GM23338 (cell line): ENCODE measurements around the gene TMEM120B. TPM values are rescaled to one million over a fixed set of nuclear protein-coding genes. Genes with fewer than 3 reads are reported as not detected.

Experiments
- ATAC-seq: fragments of 200-7000 bp; cut with Tn5 transposase; 3 replicates; pipeline ENCODE4 v1.9.1; 2020
- DNase-seq: peaks from one replicate; pipeline ENCODE4 v3.0.0-alpha.2; 2015; ENCODE audit warnings: low spot score
- H2AFZ ChIP-seq: fragments of 200-600 bp; sonication (generic); 2 replicates; pipeline ENCODE4 v1.8.0; 2016; ENCODE audit warnings: antibody characterized with exemption, mild to moderate bottlenecking, moderate library complexity
- H3F3A ChIP-seq: fragments of 200-600 bp; sonication (generic); replicated peaks from 2 replicates; pipeline ENCODE4 v1.8.0; 2017; ENCODE audit warnings: antibody characterized with exemption, mixed run types, low read depth
- H3K27ac ChIP-seq: fragments of 200-600 bp; sonication (generic); 2 replicates; pipeline ENCODE4 v1.6.1; 2016; ENCODE audit warnings: low read depth
- H3K27me3 ChIP-seq: fragments of 200-600 bp; sonication (generic); 2 replicates; pipeline ENCODE4 v1.8.0; 2016; ENCODE audit warnings: mild to moderate bottlenecking, mixed run types, moderate library complexity; ENCODE audit not compliant: insufficient read depth
- H3K36me3 ChIP-seq: fragments of 200-600 bp; sonication (generic); 2 replicates; pipeline ENCODE4 v1.8.0; 2016; ENCODE audit warnings: mild to moderate bottlenecking; ENCODE audit not compliant: insufficient read depth
- H3K4me1 ChIP-seq: fragments of 200-600 bp; sonication (generic); 2 replicates; pipeline ENCODE4 v1.8.0; 2016; ENCODE audit warnings: mild to moderate bottlenecking, moderate library complexity; ENCODE audit not compliant: insufficient read depth
- H3K4me2 ChIP-seq: fragments of 200-600 bp; sonication (generic); 2 replicates; pipeline ENCODE4 v1.7.1; 2017; ENCODE audit warnings: mixed run types
- H3K4me3 ChIP-seq: fragments of 200-600 bp; sonication (generic); 2 replicates; pipeline ENCODE4 v1.6.1; 2016; ENCODE audit warnings: mixed run types
- H3K79me2 ChIP-seq: fragments of 200-600 bp; sonication (generic); replicated peaks from 2 replicates; pipeline ENCODE4 v1.8.0; 2017; ENCODE audit warnings: mild to moderate bottlenecking; ENCODE audit not compliant: insufficient read depth
- H3K9me2 ChIP-seq: fragments of 200-600 bp; sonication (generic); 2 replicates; pipeline ENCODE4 v1.8.0; 2017; ENCODE audit not compliant: insufficient read depth
- H4K20me1 ChIP-seq: fragments of 200-600 bp; sonication (generic); replicated peaks from 2 replicates; pipeline ENCODE4 v1.8.0; 2017; ENCODE audit warnings: mild to moderate bottlenecking; ENCODE audit not compliant: insufficient read depth
- H3K27ac Mint-ChIP-seq: 2 replicates; pipeline ENCODE4 v1.8.0; 2020; ENCODE audit warnings: inconsistent platforms, mild to moderate bottlenecking, moderate library complexity, mixed read lengths
- H3K27me3 Mint-ChIP-seq: 3 replicates; pipeline ENCODE4 v1.8.0; 2022; ENCODE audit warnings: low read depth, mild to moderate bottlenecking, moderate library complexity, mixed read lengths, inconsistent platforms; ENCODE audit not compliant: insufficient read depth, poor library complexity
- H3K36me3 Mint-ChIP-seq: 3 replicates; pipeline ENCODE4 v1.8.0; 2021; ENCODE audit warnings: low read depth, mild to moderate bottlenecking, inconsistent platforms, moderate library complexity, mixed read lengths
- H3K4me1 Mint-ChIP-seq: 3 replicates; pipeline ENCODE4 v1.8.0; 2020; ENCODE audit warnings: mild to moderate bottlenecking, inconsistent platforms, mixed read lengths
- H3K4me3 Mint-ChIP-seq: 3 replicates; pipeline ENCODE4 v1.8.0; 2021; ENCODE audit warnings: moderate library complexity, mild to moderate bottlenecking, inconsistent platforms, mixed read lengths
- H3K9me3 Mint-ChIP-seq: 3 replicates; pipeline ENCODE4 v1.8.0; 2020; ENCODE audit warnings: moderate library complexity, mild to moderate bottlenecking, inconsistent platforms, mixed read lengths
- CREB1 ChIP-seq: fragments of 250-450 bp; sonication (Bioruptor Pico); IDR thresholded peaks from 2 replicates; pipeline ENCODE4 v1.5.0; 2020; ENCODE audit warnings: low read depth, mild to moderate bottlenecking, moderate library complexity
- EZH2 ChIP-seq: fragments of 200-600 bp; sonication (generic); IDR thresholded peaks from one replicate; pipeline ENCODE4 v1.8.0; 2017; ENCODE audit warnings: antibody characterized with exemption, mild to moderate bottlenecking, low read depth; ENCODE audit not compliant: unreplicated experiment
- EZH2phosphoT487 ChIP-seq: fragments of 200-600 bp; sonication (generic); IDR thresholded peaks from one replicate; pipeline ENCODE4 v1.8.1; 2018; ENCODE audit warnings: antibody characterized with exemption; ENCODE audit not compliant: unreplicated experiment
- JUNB ChIP-seq: IDR thresholded peaks from one replicate; pipeline ENCODE4 v1.6.1; 2016; ENCODE audit warnings: antibody characterized with exemption; ENCODE audit not compliant: unreplicated experiment
- NANOG ChIP-seq: IDR thresholded peaks from 2 replicates; pipeline ENCODE4 v1.6.1; 2016; ENCODE audit warnings: antibody characterized with exemption, borderline replicate concordance
- POLR2AphosphoS5 ChIP-seq: IDR thresholded peaks from 2 replicates; pipeline ENCODE4 v1.6.1; 2016; ENCODE audit warnings: antibody characterized with exemption, low read depth
- STAT1 ChIP-seq: IDR thresholded peaks from one replicate; pipeline ENCODE4 v1.6.1; 2016; ENCODE audit warnings: antibody characterized with exemption; ENCODE audit not compliant: unreplicated experiment
- ZNF114 ChIP-seq: fragments of 250-450 bp; sonication (Bioruptor Pico); IDR thresholded peaks from 2 replicates; pipeline ENCODE4 v1.5.0; 2020; ENCODE audit warnings: mild to moderate bottlenecking, moderate library complexity
- ZNF331 ChIP-seq: fragments of 250-450 bp; sonication (Bioruptor Pico); IDR thresholded peaks from 2 replicates; pipeline ENCODE4 v1.5.0; 2020; ENCODE audit warnings: low read depth, mild to moderate bottlenecking, moderate library complexity
- polyA plus RNA-seq: library from polyadenylated mRNA; unstranded; fragments of >200 nt; fragmentation: Nextera tagmentation; extraction: Ambion mirVana; gene quantifications from 2 replicates; pipeline ENCODE4 v1.2.1, GENCODE V29; 2016
- total RNA-seq: library from RNA; depleted of rRNA; stranded (reverse); fragments of >200 nt; shearing (Covaris generic); gene quantifications from 2 replicates; pipeline ENCODE4 v1.2.3, GENCODE V29; 2014
- TF ChIP-seq, protein P1 (sequence below): fragments of 250-450 bp; sonication (Bioruptor Pico); IDR thresholded peaks from 2 replicates; pipeline ENCODE4 v1.5.0; 2020; ENCODE audit warnings: mild to moderate bottlenecking, moderate library complexity
- TF ChIP-seq, protein P2 (sequence below): IDR thresholded peaks from 2 replicates; pipeline ENCODE4 v1.6.1; 2016; ENCODE audit warnings: antibody characterized with exemption
- TF ChIP-seq, protein P3 (sequence below): IDR thresholded peaks from one replicate; pipeline ENCODE4 v1.6.1; 2018; ENCODE audit warnings: antibody characterized with exemption; ENCODE audit not compliant: unreplicated experiment
- TF ChIP-seq, protein P4 (sequence below), 2 experiments: fragments of 200-600 bp in 1 of 2; sonication (generic) in 1 of 2; conservative IDR thresholded peaks; 2 replicates each; pipeline versions ENCODE4 v1.5.1 to v1.6.1; 2016 to 2017; ENCODE audit warnings: antibody characterized with exemption in 2 of 2, low read depth in 2 of 2, mild to moderate bottlenecking in 2 of 2, moderate library complexity in 1 of 2

The TMEM120B gene
- total and polyA plus RNA-seq, 2 experiments from 2014 or later = 15.0 to 36.0 TPM

DNA sequence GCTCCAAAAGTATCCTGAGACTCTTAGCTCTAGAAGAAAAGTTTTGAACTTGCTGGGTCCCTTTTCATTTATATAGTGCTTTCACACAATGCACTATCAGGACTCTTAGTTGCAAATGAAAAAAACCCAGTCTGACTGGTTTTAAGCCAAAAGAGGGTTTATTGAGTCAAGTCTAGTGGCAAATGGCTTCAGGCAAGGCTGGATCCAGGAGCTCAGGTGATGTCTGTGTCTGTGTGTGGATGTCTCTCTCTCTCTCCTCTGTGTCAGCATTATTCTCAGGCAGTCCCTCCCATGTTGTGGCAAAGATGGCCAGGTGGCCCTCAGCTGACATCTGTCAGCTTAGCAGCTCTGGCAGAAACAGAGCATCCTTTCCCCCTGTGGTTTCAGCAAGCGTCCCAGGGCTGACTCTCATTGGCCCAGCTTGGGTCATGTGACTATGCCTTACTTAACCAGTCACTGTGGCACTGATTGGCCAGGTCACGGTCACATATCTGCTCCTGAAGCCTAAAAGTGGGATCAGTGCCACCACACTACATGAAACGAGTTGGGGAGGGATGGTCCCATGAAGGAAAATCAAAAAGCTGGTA lies 6.2 kb downstream of the TMEM120B start:
- DNase-seq = no peak
- H3K4me3 Mint-ChIP-seq = no peak overlapping the region
- peaks cover 6% of the 10 kb centered on the region for H3K27me3 Mint-ChIP-seq
- ATAC-seq = no peak
- Histone ChIP-seq H3K4me1 (peaks cover 3% of the 10 kb centered on the region; the same call in 1 of the 2 replicates), H3K36me3 (no peaks in the 10 kb centered on the region), H3K27ac (no peak overlapping the region), H4K20me1 (peaks cover 50% of the 10 kb centered on the region), H3K9me2 (no peaks in the 10 kb centered on the region), H3K4me3 (no peak overlapping the region), H3K4me2 (no peak overlapping the region), H3K79me2 (peaks cover 94% of the 10 kb centered on the region), H3F3A (peaks cover 25% of the 10 kb centered on the region; the same call in 1 of the 2 replicates), H3K27me3 (no peaks in the 10 kb centered on the region), H2AFZ (no peak overlapping the region)
- H3K9me3 Mint-ChIP-seq = no peaks in the 10 kb centered on the region
- TF ChIP-seq ZNF331 (CRISPR knock-in tag) = no peak
- TF ChIP-seq, protein P1, sequence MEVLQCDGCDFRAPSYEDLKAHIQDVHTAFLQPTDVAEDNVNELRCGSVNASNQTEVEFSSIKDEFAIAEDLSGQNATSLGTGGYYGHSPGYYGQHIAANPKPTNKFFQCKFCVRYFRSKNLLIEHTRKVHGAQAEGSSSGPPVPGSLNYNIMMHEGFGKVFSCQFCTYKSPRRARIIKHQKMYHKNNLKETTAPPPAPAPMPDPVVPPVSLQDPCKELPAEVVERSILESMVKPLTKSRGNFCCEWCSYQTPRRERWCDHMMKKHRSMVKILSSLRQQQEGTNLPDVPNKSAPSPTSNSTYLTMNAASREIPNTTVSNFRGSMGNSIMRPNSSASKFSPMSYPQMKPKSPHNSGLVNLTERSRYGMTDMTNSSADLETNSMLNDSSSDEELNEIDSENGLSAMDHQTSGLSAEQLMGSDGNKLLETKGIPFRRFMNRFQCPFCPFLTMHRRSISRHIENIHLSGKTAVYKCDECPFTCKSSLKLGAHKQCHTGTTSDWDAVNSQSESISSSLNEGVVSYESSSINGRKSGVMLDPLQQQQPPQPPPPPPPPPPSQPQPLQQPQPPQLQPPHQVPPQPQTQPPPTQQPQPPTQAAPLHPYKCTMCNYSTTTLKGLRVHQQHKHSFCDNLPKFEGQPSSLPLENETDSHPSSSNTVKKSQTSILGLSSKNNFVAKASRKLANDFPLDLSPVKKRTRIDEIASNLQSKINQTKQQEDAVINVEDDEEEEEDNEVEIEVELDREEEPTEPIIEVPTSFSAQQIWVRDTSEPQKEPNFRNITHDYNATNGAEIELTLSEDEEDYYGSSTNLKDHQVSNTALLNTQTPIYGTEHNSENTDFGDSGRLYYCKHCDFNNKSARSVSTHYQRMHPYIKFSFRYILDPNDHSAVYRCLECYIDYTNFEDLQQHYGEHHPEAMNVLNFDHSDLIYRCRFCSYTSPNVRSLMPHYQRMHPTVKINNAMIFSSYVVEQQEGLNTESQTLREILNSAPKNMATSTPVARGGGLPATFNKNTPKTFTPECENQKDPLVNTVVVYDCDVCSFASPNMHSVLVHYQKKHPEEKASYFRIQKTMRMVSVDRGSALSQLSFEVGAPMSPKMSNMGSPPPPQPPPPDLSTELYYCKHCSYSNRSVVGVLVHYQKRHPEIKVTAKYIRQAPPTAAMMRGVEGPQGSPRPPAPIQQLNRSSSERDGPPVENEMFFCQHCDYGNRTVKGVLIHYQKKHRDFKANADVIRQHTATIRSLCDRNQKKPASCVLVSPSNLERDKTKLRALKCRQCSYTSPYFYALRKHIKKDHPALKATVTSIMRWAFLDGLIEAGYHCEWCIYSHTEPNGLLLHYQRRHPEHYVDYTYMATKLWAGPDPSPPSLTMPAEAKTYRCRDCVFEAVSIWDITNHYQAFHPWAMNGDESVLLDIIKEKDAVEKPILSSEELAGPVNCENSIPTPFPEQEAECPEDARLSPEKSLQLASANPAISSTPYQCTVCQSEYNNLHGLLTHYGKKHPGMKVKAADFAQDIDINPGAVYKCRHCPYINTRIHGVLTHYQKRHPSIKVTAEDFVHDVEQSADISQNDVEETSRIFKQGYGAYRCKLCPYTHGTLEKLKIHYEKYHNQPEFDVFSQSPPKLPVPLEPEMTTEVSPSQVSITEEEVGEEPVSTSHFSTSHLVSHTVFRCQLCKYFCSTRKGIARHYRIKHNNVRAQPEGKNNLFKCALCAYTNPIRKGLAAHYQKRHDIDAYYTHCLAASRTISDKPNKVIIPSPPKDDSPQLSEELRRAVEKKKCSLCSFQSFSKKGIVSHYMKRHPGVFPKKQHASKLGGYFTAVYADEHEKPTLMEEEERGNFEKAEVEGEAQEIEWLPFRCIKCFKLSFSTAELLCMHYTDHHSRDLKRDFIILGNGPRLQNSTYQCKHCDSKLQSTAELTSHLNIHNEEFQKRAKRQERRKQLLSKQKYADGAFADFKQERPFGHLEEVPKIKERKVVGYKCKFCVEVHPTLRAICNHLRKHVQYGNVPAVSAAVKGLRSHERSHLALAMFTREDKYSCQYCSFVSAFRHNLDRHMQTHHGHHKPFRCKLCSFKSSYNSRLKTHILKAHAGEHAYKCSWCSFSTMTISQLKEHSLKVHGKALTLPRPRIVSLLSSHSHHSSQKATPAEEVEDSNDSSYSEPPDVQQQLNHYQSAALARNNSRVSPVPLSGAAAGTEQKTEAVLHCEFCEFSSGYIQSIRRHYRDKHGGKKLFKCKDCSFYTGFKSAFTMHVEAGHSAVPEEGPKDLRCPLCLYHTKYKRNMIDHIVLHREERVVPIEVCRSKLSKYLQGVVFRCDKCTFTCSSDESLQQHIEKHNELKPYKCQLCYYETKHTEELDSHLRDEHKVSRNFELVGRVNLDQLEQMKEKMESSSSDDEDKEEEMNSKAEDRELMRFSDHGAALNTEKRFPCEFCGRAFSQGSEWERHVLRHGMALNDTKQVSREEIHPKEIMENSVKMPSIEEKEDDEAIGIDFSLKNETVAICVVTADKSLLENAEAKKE (CRISPR knock-in tag) = no peak
- TF ChIP-seq, protein P2, sequence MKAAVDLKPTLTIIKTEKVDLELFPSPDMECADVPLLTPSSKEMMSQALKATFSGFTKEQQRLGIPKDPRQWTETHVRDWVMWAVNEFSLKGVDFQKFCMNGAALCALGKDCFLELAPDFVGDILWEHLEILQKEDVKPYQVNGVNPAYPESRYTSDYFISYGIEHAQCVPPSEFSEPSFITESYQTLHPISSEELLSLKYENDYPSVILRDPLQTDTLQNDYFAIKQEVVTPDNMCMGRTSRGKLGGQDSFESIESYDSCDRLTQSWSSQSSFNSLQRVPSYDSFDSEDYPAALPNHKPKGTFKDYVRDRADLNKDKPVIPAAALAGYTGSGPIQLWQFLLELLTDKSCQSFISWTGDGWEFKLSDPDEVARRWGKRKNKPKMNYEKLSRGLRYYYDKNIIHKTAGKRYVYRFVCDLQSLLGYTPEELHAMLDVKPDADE = no peak
- no peak for TF ChIP-seq POLR2AphosphoS5
- TF ChIP-seq ZNF114 (CRISPR knock-in tag) = no peak
- TF ChIP-seq STAT1 = no peak
- TF ChIP-seq NANOG = no peak
- TF ChIP-seq, protein P3, sequence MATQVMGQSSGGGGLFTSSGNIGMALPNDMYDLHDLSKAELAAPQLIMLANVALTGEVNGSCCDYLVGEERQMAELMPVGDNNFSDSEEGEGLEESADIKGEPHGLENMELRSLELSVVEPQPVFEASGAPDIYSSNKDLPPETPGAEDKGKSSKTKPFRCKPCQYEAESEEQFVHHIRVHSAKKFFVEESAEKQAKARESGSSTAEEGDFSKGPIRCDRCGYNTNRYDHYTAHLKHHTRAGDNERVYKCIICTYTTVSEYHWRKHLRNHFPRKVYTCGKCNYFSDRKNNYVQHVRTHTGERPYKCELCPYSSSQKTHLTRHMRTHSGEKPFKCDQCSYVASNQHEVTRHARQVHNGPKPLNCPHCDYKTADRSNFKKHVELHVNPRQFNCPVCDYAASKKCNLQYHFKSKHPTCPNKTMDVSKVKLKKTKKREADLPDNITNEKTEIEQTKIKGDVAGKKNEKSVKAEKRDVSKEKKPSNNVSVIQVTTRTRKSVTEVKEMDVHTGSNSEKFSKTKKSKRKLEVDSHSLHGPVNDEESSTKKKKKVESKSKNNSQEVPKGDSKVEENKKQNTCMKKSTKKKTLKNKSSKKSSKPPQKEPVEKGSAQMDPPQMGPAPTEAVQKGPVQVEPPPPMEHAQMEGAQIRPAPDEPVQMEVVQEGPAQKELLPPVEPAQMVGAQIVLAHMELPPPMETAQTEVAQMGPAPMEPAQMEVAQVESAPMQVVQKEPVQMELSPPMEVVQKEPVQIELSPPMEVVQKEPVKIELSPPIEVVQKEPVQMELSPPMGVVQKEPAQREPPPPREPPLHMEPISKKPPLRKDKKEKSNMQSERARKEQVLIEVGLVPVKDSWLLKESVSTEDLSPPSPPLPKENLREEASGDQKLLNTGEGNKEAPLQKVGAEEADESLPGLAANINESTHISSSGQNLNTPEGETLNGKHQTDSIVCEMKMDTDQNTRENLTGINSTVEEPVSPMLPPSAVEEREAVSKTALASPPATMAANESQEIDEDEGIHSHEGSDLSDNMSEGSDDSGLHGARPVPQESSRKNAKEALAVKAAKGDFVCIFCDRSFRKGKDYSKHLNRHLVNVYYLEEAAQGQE = no peak
- TF ChIP-seq CREB1 (CRISPR knock-in tag) = no peak
- no peak for TF ChIP-seq JUNB
- TF ChIP-seq, protein P4, sequence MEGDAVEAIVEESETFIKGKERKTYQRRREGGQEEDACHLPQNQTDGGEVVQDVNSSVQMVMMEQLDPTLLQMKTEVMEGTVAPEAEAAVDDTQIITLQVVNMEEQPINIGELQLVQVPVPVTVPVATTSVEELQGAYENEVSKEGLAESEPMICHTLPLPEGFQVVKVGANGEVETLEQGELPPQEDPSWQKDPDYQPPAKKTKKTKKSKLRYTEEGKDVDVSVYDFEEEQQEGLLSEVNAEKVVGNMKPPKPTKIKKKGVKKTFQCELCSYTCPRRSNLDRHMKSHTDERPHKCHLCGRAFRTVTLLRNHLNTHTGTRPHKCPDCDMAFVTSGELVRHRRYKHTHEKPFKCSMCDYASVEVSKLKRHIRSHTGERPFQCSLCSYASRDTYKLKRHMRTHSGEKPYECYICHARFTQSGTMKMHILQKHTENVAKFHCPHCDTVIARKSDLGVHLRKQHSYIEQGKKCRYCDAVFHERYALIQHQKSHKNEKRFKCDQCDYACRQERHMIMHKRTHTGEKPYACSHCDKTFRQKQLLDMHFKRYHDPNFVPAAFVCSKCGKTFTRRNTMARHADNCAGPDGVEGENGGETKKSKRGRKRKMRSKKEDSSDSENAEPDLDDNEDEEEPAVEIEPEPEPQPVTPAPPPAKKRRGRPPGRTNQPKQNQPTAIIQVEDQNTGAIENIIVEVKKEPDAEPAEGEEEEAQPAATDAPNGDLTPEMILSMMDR (conservative IDR thresholded peaks at IDR 0.05; ENCODE audit: low read depth in 2 of 2) = no peak
- no peak for TF ChIP-seq EZH2
- no peak for TF ChIP-seq EZH2phosphoT487
- peaks cover 24% of the 10 kb centered on the region; the same call in 2 of the 3 replicates for H3K4me1 Mint-ChIP-seq
- H3K36me3 Mint-ChIP-seq = peaks cover 43% of the 10 kb centered on the region
- H3K27ac Mint-ChIP-seq = no peak overlapping the region
